Panc1 (cell line): ENCODE data around the gene DCTN1. TPM values are rescaled to one million over a fixed set of nuclear protein-coding genes. Genes with fewer than 3 reads are reported as not detected.

Experiments used
- ATAC-seq: fragments of 200-7000 bp; cut with Tn5 transposase; 2 replicates; pipeline ENCODE4 v1.9.1; 2020; ENCODE audit warnings: mild to moderate bottlenecking, moderate library complexity
- BruUV-seq: library from RNA; stranded (reverse); fragments of 400-500 nt; replicated peaks from 2 replicates; lab custom pipeline; 2021; lab: Mats Ljungman, UMichigan
- CTCF ChIA-PET: fragments of 300-600 bp; sonication (Branson Sonifier 250); formaldehyde crosslinking; loops from one replicate; lab custom pipeline; 2022; ENCODE audit warnings: antibody characterized with exemption; lab: Charles Lee
- POLR2A ChIA-PET: fragments of 300-600 bp; sonication (Branson Sonifier 250); formaldehyde crosslinking; loops from one replicate; lab custom pipeline; 2022; ENCODE audit warnings: antibody characterized with exemption; lab: Charles Lee
- DNase-seq: peaks from one replicate; pipeline ENCODE4 v3.0.0-alpha.2; 2010; ENCODE audit warnings: low read depth, low spot score
- H3K27ac ChIP-seq: 2 replicates; pipeline ENCODE4 v1.5.1; 2011; ENCODE audit warnings: mild to moderate bottlenecking, low read length, inconsistent platforms
- H3K27me3 ChIP-seq: fragments of 200-500 bp; sonication (Bioruptor generic); 2 replicates; pipeline ENCODE4 v1.6.0; 2014; ENCODE audit warnings: low read length, inconsistent platforms; ENCODE audit not compliant: control insufficient read depth, insufficient read depth
- H3K36me3 ChIP-seq: fragments of 200-500 bp; sonication (Bioruptor generic); 2 replicates; pipeline ENCODE4 v1.5.1; 2014; ENCODE audit warnings: inconsistent platforms, mild to moderate bottlenecking, low read length, moderate library complexity; ENCODE audit not compliant: control insufficient read depth, insufficient read depth
- H3K4me1 ChIP-seq: 2 replicates; pipeline ENCODE4 v1.5.1; 2011; ENCODE audit warnings: inconsistent platforms, mild to moderate bottlenecking, low read length, moderate library complexity; ENCODE audit not compliant: control insufficient read depth, insufficient read depth
- H3K4me3 ChIP-seq, 2 experiments: 2 replicates each; pipeline ENCODE4 v1.5.1; 2011 to 2012; ENCODE audit warnings: low read depth in 2 of 2, low read length in 2 of 2, mild to moderate bottlenecking in 2 of 2, inconsistent platforms in 1 of 2, moderate library complexity in 1 of 2
- H3K9me3 ChIP-seq: fragments of 200-500 bp; sonication (Bioruptor generic); 2 replicates; pipeline ENCODE4 v1.5.1; 2014; ENCODE audit warnings: low read depth, mild to moderate bottlenecking, inconsistent platforms, low read length, moderate library complexity; ENCODE audit not compliant: control insufficient read depth, insufficient read depth
- CTCF ChIP-seq: fragments of 450-650 bp; IDR thresholded peaks from 2 replicates; pipeline ENCODE4 v1.5.1; 2017; ENCODE audit warnings: mild to moderate bottlenecking
- POLR2AphosphoS5 ChIP-seq: IDR thresholded peaks from 2 replicates; pipeline ENCODE4 v1.6.1; 2012; ENCODE audit warnings: mild to moderate bottlenecking, low read depth, low read length, moderate library complexity
- REST ChIP-seq, 2 experiments: IDR thresholded peaks; 2 replicates each; pipeline ENCODE4 v1.6.1; 2011 to 2012; ENCODE audit warnings: low read depth in 2 of 2, control low read depth in 1 of 2, low read length in 1 of 2, mild to moderate bottlenecking in 1 of 2, moderate library complexity in 1 of 2; ENCODE audit not compliant: insufficient read depth in 1 of 2
- SIN3A ChIP-seq: IDR thresholded peaks from 2 replicates; pipeline ENCODE4 v1.6.1; 2012; ENCODE audit warnings: low read depth, mild to moderate bottlenecking, low read length, moderate library complexity, borderline replicate concordance; ENCODE audit not compliant: insufficient read depth
- TCF7L2 ChIP-seq: IDR thresholded peaks from 2 replicates; pipeline ENCODE4 v1.6.1; 2011; ENCODE audit warnings: mild to moderate bottlenecking, low read depth, low read length, inconsistent platforms
- in situ Hi-C: cut with HindIII; loops from 2 replicates; pipeline ENCODE4 v1.10.0; 2016; ENCODE audit warnings: low sequenced_read_pairs, low pct_unique_long_range_greater_than_20kb
- intact Hi-C: fragments of 100-400 bp; cut with micrococcal nuclease; formaldehyde crosslinking; loops from one replicate; pipeline ENCODE4 v1.10.0; 2022; ENCODE audit not compliant: unreplicated experiment
- total RNA-seq: library from RNA; stranded (reverse); gene quantifications from one replicate; pipeline ENCODE4 v1.2.1, GENCODE V29; 2021; ENCODE audit not compliant: unreplicated experiment

Gene DCTN1
- total RNA-seq, 1 experiment from 2014 or later = 190 TPM

GRCh38 chr2:74427551-74427950, 47.4 kb upstream of the DCTN1 start:
- Histone ChIP-seq H3K9me3 (no peaks in the 10 kb centered on the region), H3K27ac (no peak overlapping the region), H3K36me3 (peaks cover 7% of the 10 kb centered on the region), H3K4me1 (peaks cover 3% of the 10 kb centered on the region; the same call in 1 of the 2 replicates), H3K27me3 (no peaks in the 10 kb centered on the region), H3K4me3 (no peak overlapping the region)
- TF ChIP-seq CTCF (no peak), SIN3A (no peak), POLR2AphosphoS5 (no peak), TCF7L2 (no peak)
- CTCF ChIA-PET = no interaction called here
- intact Hi-C loops = no loop called here
- ATAC-seq = no peak
- in situ Hi-C loops = no loop called here
- DNase-seq = no peak
- no TSS peak for BruUV-seq
- POLR2A ChIA-PET = no interaction called here

GRCh38 chr2:74426181-74426758, 46.2 kb upstream of the DCTN1 start:
- TF ChIP-seq POLR2AphosphoS5 (no peak), TCF7L2 (no peak), CTCF (no peak), REST (IDR thresholded peaks at IDR 0.05; ENCODE audit: insufficient read depth in 1 of 2, low read depth in 2 of 2, low read length in 1 of 2) (no peak), SIN3A (no peak)
- BruUV-seq = no TSS peak
- CTCF ChIA-PET = no interaction called here

More at GRCh38 chr2:74426181-74426758, 46.2 kb upstream of the DCTN1 start:
- DNase-seq = no peak
- no peak overlapping the region for H3K27ac ChIP-seq
- POLR2A ChIA-PET = no interaction called here
- H3K4me1 ChIP-seq = peaks cover 3% of the 10 kb centered on the region; the same call in 1 of the 2 replicates
- intact Hi-C loops = no loop called here
- H3K27me3 ChIP-seq = no peaks in the 10 kb centered on the region
- H3K4me3 ChIP-seq = no peak overlapping the region
- in situ Hi-C loops = no loop called here
- ATAC-seq = no peak
- peaks cover 4% of the 10 kb centered on the region for H3K36me3 ChIP-seq
- no peaks in the 10 kb centered on the region for H3K9me3 ChIP-seq
